GM18873 (cell line): ENCODE measurements around the gene GLP1R.
A peak's percentile ranks its signal among the peaks of the same experiment; 100 is the strongest.

ENCODE experiments used
- ATAC-seq: cut with Tn5 transposase; IDR thresholded peaks from one replicate; pipeline ENCODE4 v1.9.1; 2021; ENCODE audit warnings: mild to moderate bottlenecking, moderate library complexity, moderate number of reproducible peaks; ENCODE audit not compliant: unreplicated experiment, low FRiP score

GLP1R gene

DNA sequence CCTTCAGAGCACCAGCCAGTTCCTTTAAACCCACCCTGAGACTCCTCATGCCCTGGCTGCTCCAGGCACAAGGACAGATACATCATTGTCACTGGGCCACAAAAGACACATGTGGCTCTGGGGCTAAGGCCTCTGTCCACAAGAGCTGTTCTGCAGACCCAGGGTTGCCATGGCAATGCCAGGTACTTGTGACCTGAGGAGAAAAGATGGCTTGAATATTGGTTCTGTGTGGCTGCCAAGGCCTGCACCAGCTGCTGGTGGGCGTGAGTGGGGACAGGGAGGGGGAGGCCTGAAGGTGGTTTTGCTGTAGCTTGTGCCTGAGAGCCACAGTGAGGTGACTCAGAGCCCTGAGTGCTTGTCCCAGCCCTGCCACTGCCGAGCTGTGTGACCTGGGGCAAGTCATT is 34.7 kb downstream of the GLP1R start:
- ATAC-seq: no peak

DNA sequence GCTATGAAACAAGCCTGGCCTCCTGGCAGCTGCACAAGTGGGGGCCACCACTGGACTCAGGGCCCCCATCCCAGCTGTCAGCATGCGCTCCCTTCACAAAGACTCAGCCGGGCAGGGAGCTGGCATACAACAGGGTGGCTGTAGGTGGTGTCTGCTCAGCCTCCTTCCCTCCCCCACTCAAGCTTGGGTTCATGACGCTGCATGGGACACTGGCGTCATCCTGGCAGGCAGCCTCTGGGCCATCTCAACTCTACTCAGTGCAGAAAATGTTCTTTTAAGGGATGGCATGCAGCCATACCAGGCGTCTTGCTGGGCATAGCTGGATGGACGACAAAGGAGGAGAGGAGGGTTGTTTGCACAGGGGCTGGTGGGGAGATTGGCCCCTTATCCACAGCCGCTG is 35.9 kb downstream of the GLP1R start:
- ATAC-seq: no peak

DNA sequence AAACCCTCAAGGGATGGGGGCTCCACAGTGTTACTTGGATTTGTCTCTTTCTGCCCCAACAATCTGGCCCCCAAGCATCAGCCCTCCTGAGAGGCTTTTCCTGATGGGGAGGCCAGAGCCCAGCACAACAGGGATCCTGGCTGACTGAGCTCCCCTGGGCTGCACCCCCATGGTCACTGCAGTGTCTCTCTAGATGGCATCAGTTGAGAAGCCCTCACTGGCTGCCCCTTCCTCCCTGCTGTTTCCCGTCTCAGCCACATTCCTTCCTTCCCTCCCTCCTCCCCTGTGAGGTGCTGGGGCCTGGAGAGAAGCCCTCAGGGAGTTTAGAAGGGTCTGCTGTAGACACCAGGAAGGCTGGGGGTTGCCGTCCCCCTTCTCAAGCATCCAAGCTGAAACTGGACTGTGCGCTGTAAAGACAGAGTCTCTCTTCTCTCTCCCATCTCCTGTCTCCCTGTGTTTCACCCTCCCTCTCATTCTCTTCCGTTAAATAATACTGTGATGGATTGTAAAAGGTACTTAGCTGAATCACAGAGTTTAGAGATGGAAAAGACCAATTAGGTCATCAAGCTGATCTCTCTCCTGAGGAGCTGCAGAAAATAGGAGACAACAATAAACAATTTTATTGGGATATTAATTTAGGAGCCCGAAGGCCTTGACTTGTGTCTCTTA is 36.7 kb downstream of the GLP1R start:
- ATAC-seq: no peak

DNA sequence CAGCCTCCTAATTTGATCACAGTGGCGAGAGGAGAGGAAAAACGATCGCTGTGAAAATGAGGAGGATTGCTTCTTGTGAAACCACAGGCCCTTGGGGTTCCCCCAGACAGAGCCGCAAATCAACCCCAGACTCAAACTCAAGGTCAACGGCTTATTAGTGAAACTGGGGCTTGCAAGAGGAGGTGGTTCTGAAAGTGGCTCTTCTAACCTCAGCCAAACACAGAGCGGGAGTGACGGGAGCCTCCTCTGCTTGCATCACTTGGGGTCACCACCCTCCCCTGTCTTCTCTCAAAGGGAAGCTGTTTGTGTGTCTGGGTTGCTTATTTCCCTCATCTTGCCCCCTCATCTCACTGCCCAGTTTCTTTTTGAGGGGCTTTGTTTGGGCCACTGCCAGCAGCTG is 37.7 kb downstream of the GLP1R start:
- ATAC-seq: peak; percentile 80

GRCh38 chr6:39086711-39087110 is 38.1 kb downstream of the GLP1R start:
- ATAC-seq: no peak

- ATAC-seq: no peak
Observed at GRCh38 chr6:39087197-39087596, 38.6 kb downstream of the GLP1R start.

DNA sequence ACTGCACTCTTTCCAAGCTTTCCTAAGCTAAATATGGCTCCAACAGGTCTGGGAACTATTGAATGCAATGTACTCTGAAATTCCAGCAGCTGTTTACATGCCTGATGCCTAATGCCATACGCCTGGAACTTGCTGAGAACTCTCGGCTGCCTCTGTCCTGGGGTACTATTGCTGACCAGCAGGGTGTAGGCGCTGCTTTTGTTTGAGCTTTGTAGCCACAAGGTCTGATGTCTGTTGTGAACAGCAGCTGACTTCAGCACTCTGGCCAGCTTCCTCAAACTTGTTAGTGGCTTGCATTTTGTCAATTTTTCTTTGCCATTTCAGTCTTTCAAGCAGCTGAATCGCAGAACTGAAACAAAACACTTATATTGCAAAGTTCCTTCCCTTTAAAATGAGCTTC is 39.8 kb downstream of the GLP1R start:
- ATAC-seq: no peak

GRCh38 chr6:39090036-39090435 is 41.5 kb downstream of the GLP1R start:
- ATAC-seq: no peak

- no peak for ATAC-seq
Observed at GRCh38 chr6:39091220-39091619, 42.6 kb downstream of the GLP1R start.

DNA sequence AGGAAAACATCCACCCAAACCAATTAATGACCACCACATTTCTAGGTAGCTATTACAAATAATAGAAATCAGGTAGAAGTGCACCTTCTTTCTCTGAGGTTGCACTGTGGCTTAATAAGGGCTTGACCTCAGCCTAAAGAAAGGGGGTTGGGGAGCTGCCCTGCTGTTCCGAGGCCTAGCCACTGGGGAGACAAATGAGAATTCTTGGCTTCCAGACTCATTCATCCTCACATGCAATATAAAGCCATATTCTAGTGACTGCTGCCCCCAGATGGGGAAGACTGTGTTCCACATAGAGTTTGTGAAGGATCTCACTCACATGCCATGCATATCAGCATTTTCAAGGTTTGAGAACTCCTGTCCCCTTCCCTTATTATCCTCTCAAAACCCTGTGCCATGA is 43.5 kb downstream of the GLP1R start:
- ATAC-seq: no peak

GRCh38 chr6:39093149-39093708 is 44.6 kb downstream of the GLP1R start:
- ATAC-seq: no peak

DNA sequence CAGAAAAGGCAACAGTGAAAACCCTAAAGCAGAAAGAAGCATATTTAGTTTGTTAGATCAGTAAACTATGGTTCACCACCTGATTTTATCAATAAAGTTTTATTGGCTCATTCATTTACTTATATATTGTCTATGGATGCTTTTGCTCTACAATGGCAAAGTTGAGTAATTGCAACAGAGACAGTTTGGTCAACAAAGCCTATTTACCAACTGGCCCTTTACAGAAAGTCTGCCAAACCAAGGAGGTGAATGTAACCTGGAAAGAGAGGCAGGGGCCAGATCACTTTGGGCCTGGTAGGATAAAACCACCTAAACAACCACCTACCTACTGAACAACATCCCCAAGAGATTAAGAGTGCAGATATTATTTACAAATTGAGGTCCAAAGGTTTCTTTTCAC is 47.0 kb downstream of the GLP1R start:
- no peak for ATAC-seq

DNA sequence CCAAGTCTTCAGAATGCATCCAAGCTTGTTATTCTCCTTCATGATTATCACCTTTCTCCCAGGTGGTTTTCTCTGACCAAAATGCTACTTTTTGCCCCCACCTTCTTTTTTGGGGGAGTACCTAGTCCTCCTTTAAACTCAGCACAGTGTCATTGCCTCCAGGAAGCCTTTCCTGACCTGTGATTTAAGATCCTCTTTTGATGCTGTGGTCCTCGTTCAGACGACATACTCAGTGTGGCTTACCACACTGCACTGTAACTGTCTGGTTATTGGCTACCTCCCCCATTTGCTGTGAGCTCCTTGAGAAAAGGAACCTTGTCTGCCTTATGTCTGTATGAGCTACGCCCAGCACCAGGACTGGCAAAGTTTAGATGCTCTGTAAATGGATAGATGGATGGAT is 51.8 kb downstream of the GLP1R start:
- no peak for ATAC-seq

- ATAC-seq: no peak
Observed at GRCh38 chr6:39102071-39102820, 53.7 kb downstream of the GLP1R start.

DNA sequence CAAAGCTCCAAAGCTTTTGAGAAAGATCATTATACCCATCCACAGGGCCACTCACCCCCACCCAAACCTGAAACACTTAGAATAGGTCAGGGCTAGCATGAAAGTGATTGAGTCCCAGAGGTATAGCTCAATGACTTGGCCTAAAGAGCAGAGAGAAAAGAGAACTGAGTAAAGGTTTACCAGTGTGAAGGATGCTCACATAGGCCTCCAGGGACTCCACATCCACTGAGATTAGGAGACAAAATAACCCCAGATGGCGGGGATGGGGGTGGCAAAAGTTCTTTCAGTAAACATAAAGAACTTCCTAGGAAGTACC is 54.2 kb downstream of the GLP1R start:
- ATAC-seq: no peak

- no peak for ATAC-seq
Observed at GRCh38 chr6:39104528-39104927, 55.9 kb downstream of the GLP1R start.

DNA sequence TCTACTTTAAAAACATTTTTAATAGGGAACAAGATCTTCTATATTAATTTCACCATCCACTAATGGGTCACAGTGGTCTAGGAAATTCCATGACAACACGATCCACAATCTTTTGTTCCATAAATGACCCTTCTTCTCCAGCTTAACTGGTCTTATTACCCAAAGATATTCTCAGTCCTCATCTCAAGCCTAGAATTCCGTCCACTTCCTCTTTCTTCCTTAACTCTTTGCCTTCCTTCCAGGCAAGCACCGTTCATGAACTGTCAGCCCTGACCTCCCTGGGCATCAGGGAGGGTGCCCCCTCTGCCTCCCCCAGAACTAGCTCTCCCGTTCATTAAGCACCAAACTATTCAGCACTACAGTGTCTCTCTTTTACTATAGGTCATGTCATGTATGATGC is 58.5 kb downstream of the GLP1R start:
- no peak for ATAC-seq

GRCh38 chr6:39107641-39108040 is 59.1 kb downstream of the GLP1R start:
- ATAC-seq: no peak

DNA sequence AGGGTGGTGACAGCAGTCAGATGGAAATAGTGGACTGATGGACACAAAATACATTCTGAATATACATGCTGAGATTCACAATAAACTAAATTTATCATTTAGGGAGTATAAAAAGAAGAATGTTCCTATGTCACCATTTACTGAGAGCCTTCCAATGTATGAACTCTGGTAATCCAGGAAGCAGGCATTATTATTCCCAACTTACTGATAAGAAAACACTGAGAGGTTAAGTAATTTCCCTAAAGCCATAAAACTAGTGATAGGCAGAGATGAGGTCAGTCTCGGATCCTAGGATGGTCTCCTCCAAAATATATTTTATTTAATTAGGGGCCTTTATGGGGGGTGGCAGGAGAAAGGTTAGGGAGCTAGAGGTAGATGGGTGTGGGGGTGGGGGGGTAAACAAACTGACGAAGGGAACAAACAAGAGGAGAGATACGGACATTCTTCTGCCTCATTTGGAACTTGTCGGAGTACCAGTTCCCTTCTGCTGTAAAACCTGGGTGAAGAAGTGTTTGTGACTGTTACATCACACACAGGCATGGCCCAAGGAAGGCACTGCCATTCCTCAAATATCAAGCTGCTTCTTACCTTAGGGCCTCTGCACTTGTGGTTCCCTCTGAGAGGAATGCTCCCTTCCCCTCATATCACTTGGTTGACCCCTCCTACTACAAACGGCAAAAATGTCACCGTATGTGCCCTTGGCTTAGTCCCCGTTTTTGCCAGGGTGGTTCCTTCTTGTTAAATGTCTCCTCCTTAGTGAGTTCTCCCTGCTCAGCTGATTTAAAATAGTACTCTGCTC is 59.7 kb downstream of the GLP1R start:
- no peak for ATAC-seq

DNA sequence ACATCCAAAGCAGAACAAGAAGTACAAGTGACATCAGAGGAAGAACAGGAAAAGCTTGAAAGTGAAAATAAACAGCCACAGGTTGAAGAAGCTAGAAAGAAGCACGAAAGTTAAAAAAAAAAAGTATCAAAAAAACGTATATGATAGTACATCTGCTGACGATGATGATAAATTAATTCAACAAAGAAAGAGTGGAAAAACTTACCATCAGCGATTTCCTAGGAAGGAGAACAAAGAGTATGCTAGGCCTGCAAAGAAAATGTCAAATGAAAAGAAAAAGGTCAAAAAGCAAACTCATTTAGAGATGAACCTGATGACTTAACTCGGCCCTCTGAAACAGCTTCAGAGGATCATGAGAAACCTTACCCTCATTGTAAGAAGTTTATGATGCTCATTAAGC is 62.7 kb downstream of the GLP1R start:
- ATAC-seq: no peak

DNA sequence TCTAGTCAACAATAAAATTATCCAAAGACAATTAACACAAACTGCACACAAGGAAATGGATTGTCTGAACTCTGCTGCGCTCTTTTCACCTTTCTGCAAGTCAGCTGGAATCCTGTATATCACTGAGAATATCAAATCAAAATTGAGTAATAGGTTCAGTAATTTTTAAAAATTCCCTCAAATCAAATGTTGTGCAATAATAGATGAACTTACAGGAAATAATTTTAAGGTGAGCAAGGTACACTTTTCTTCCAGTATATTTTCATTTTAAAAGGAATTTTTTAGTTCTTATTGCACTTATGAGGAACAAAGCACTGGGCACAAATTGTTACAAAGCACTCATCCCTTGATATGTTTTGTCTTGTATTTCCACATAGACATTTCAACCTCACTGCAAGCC is 65.2 kb downstream of the GLP1R start:
- no peak for ATAC-seq

GRCh38 chr6:39114388-39114703 is 65.8 kb downstream of the GLP1R start:
- ATAC-seq: no peak
